ENCODE data around the gene HTT.

- no peak for TF ChIP-seq POLR2AphosphoS5 (IDR thresholded peaks at IDR 0.05)
- TF ChIP-seq, protein P1, sequence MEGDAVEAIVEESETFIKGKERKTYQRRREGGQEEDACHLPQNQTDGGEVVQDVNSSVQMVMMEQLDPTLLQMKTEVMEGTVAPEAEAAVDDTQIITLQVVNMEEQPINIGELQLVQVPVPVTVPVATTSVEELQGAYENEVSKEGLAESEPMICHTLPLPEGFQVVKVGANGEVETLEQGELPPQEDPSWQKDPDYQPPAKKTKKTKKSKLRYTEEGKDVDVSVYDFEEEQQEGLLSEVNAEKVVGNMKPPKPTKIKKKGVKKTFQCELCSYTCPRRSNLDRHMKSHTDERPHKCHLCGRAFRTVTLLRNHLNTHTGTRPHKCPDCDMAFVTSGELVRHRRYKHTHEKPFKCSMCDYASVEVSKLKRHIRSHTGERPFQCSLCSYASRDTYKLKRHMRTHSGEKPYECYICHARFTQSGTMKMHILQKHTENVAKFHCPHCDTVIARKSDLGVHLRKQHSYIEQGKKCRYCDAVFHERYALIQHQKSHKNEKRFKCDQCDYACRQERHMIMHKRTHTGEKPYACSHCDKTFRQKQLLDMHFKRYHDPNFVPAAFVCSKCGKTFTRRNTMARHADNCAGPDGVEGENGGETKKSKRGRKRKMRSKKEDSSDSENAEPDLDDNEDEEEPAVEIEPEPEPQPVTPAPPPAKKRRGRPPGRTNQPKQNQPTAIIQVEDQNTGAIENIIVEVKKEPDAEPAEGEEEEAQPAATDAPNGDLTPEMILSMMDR (IDR thresholded peaks at IDR 0.05): no peak
- TF ChIP-seq POLR2A (IDR thresholded peaks at IDR 0.05): no peak
- TF ChIP-seq EP300 (IDR thresholded peaks at IDR 0.05): no peak
Measured at GRCh38 chr4:3226944-3227343, 152.5 kb downstream of the HTT start.

Data from upper lobe of left lung (tissue), 4 donors.